GM12864 (cell line): ENCODE results near the gene CHI3L1.

ENCODE experiments used
- DNase-seq: peaks from one replicate; pipeline ENCODE4 v3.0.0-alpha.2; 2011; ENCODE audit warnings: low read depth
- H3K4me3 ChIP-seq: 2 replicates; pipeline ENCODE4 v1.5.1; 2011; ENCODE audit warnings: mild to moderate bottlenecking, low read depth, low read length, control low read depth
- TF ChIP-seq, protein P1 (sequence below): IDR thresholded peaks from 2 replicates; pipeline ENCODE4 v1.5.1; 2011; ENCODE audit warnings: low read depth, mild to moderate bottlenecking, moderate library complexity, low read length, control low read depth, inconsistent platforms; ENCODE audit errors: missing control alignments

CHI3L1 gene

DNA sequence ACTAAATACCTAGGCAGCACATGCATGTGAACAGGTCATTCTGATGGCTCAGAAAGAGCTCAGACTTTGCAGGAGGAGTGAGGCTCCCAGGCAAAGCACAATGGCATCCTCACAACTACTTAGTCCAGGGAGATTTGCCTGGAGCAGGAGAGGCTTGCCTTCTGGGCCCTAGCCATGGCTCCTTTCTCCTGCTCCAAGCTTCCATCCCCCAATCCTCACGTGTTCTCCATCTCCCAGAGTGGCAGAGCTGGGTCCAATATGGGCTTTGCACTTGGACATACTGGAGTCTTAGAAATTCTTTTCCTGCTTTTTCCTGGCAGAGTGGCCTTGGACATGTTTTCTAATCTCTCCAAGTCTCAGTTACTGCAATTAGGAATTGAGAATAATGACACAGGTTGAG lies 26.7 kb downstream of the CHI3L1 start:
- TF ChIP-seq, protein P1, sequence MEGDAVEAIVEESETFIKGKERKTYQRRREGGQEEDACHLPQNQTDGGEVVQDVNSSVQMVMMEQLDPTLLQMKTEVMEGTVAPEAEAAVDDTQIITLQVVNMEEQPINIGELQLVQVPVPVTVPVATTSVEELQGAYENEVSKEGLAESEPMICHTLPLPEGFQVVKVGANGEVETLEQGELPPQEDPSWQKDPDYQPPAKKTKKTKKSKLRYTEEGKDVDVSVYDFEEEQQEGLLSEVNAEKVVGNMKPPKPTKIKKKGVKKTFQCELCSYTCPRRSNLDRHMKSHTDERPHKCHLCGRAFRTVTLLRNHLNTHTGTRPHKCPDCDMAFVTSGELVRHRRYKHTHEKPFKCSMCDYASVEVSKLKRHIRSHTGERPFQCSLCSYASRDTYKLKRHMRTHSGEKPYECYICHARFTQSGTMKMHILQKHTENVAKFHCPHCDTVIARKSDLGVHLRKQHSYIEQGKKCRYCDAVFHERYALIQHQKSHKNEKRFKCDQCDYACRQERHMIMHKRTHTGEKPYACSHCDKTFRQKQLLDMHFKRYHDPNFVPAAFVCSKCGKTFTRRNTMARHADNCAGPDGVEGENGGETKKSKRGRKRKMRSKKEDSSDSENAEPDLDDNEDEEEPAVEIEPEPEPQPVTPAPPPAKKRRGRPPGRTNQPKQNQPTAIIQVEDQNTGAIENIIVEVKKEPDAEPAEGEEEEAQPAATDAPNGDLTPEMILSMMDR, result no peak
- DNase-seq, result no peak
- no peak overlapping the region for H3K4me3 ChIP-seq

DNA sequence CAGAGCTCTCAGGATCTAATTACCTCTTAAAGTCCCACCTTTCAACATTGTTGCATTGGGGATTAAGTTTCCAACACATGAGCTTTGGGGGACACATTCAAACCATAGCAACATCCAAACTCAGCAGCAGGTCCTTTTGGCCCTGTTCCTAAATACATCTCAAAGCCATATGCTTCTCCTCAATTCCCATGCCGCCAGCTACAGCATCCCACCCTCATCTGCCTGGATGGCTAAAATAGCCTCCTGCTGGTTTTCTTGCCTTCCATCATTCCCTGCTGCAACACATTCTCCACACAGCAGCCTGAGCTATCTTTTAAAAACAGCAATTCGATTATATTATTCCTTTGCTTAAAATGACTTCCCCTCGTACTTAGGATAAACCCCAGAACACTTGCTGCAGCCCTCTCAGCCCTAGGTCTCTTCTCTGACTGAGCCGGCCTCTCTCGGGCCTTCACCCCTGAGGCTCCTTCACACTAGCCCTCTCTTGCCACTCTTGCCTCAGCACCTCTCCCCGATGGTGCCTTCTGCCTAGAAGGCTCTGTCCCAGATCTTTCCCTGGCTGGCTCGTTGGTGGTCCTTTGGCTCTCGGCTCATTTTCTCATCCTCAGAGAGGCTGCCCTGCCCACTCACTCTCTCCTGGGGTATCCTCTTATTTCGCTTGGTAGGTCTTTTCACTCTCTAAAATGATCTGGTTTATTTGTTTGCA lies 27.4 kb downstream of the CHI3L1 start:
- no peak for DNase-seq
- H3K4me3 ChIP-seq, result no peak overlapping the region
- TF ChIP-seq, protein P1, result no peak

- no peak for DNase-seq
- no peak overlapping the region for H3K4me3 ChIP-seq
- TF ChIP-seq, protein P1, result no peak
Observed at GRCh38 chr1:203158423-203158822, 28.1 kb downstream of the CHI3L1 start.

DNA sequence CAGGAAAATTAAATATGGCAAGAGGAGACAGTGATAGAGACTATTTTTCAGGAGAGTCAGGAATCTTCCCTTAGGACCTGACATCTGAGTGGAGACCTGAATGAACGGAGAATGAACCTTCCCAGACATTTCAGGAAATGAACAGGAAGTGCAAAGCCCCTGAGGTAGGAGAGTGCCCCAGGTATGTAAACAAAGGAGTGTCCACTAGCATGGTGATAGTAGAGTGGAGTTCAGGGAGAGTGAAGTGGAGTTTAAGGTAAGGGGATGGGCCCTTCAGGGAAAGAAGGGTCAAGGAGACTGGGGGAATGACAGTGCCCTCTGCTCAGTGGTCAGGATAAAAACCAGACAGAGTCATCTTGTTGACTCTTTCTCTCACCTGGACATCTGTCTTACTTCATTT lies 30.2 kb downstream of the CHI3L1 start:
- H3K4me3 ChIP-seq, result no peak overlapping the region
- TF ChIP-seq, protein P1, result no peak
- DNase-seq, result no peak

DNA sequence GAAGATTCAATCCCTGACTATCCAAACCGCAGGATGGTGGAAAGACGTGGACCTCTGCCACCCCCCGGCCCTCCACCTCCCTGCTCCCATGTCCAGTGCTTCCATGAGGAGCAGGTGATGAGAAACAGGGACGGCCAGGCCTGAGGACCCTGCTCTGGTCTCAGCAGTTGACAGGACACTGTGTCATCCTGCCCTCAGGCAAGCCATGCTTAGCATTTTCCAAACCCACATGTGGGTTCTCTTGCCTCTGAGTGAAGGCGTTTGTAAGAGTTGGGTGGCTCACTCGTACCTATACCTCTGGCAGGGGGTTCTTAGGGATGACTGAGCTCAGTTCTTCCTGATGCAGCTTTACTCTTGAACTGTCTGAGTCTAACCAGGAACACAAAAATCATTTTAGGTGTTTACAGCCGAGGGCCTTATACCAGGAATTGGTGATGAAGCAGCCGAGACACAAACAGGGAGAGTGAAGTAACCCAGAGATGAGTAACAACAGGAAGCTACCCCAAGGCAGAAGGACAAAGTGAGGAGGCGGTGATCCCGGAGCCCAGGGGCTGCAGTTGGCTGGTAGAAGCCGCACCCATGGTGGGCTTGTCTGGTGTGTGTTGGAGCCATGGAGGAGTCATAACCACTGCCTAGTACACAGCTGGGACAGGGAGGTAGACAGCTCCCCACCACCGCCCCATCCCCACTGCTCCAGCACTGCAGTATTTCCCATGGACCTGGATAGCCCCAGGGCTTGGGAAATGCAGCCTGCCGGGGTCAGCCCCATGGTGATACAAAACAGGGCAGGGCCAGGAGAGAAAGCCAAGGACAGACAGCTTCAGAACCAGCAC lies 32.3 kb downstream of the CHI3L1 start:
- no peak for DNase-seq
- H3K4me3 ChIP-seq, result no peak overlapping the region
- TF ChIP-seq, protein P1, result no peak

- DNase-seq, result no peak
- H3K4me3 ChIP-seq, result no peak overlapping the region
- TF ChIP-seq, protein P1, result no peak
Observed at GRCh38 chr1:203153051-203153988, 33.2 kb downstream of the CHI3L1 start.
